ENCODE results near the gene SPATA31E1.
"Not testable (repeated sequence)": the region's sequence is repeated elsewhere in the genome, so short reads cannot be mapped to it uniquely, and the experiment has no call there.

Gene SPATA31E1

DNA sequence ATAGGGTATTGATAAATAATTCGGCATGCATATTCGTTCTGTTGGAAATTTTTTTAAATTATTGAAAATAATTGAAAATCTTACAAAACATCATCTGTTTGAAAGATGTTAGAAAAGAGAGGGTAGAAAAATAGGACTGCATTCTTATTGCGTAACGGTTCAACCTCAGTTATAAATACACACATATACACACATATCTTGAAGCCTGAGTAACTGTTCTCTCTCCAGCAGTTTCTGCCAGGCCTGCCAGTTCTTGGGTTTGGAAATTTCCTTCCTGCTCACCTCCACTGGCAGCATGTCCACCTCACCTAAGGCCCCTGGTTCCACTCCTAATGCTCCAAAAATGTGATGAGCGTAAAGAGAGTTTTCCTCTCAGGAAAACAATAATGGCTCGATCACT is 9.1 kb downstream of the SPATA31E1 start:
- H3K4me3 ChIP-seq (ENCODE audit: insufficient read depth, low read depth, low read length), result no peak overlapping the region
- H3K9me3 ChIP-seq (ENCODE audit: control insufficient read depth, low read length), result no peaks in the 10 kb centered on the region
- H3K27ac ChIP-seq (ENCODE audit: insufficient read depth, low read depth, low read length, poor library complexity, severe bottlenecking), result no peak overlapping the region
- no peaks in the 10 kb centered on the region for H3K4me1 ChIP-seq (ENCODE audit: control insufficient read depth, insufficient read depth, low read length)
- H3K27me3 ChIP-seq (ENCODE audit: control insufficient read depth, insufficient read depth, low read length, poor library complexity, severe bottlenecking), result no peaks in the 10 kb centered on the region
- 86 to 91% methylated on average over 4 of the region's 6 CpGs for WGBS, 2 experiments
- H3K36me3 ChIP-seq (ENCODE audit: control insufficient read depth, insufficient read depth, low read length), result no peaks in the 10 kb centered on the region

DNA sequence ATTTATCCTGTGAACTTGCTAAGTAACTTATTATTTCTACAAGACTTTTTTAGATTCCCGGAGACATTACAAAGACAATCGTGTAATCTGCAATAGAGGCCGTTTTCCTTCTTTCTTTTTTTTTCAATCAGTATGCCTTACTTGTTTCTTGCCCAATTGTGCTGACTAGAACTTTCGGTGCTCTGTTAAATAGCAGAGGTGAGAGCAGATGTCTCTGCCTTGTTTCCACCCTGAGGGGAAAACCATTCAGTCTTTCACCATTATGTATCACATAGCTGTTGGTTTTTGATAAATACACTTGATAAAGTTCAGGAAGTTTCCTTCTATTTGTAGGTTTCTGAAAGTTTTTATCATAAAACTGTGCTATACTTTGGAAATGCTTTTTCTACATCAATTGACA is 10.3 kb downstream of the SPATA31E1 start:
- H3K27ac ChIP-seq (ENCODE audit: insufficient read depth, low read depth, low read length, poor library complexity, severe bottlenecking), result no peak overlapping the region

DNA sequence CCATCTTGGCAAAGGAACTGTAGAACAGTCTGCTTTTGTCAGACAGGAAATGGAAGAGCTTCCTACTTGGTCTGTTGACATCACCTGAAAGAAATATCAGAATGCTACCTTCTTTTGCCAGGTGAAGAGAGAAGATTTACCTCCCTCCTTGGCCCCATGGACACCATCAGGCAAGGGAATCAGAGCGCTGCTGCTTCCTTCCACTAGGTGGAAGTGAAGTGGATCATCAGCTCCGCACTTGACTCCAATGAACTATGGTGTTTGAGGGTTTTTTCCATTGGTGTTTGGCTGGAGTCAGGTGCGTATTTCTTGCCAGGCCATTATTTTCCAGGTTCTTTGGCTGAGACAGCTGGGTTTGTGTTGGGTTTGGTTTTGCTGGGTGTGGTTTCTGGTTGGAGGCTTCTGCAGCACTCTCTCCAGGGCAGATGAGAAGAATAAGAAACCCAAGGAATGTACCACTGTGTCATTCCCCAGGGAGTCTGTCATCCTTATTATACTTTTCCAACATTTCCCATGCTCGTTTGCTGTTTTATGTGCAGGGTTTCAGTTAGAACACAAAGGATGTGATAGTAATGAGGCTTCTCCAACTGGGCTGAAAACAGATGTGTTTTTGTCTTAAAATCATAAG is 12.4 kb downstream of the SPATA31E1 start:
- H3K36me3 ChIP-seq (ENCODE audit: control insufficient read depth, insufficient read depth, low read length), result no peaks in the 10 kb centered on the region
- no peak overlapping the region for H3K27ac ChIP-seq (ENCODE audit: insufficient read depth, low read depth, low read length, poor library complexity, severe bottlenecking)
- H3K9me3 ChIP-seq (ENCODE audit: control insufficient read depth, low read length), result no peaks in the 10 kb centered on the region
- WGBS, 2 experiments, result 92 to 94% methylated on average over 3 to 4 of the region's 4 CpGs
- no peaks in the 10 kb centered on the region for H3K27me3 ChIP-seq (ENCODE audit: control insufficient read depth, insufficient read depth, low read length, poor library complexity, severe bottlenecking)
- no peak overlapping the region for H3K4me3 ChIP-seq (ENCODE audit: insufficient read depth, low read depth, low read length)
- H3K4me1 ChIP-seq (ENCODE audit: control insufficient read depth, insufficient read depth, low read length), result no peaks in the 10 kb centered on the region

More for the DNA sequence above, 10.3 kb downstream of the SPATA31E1 start:
- H3K4me3 ChIP-seq (ENCODE audit: insufficient read depth, low read depth, low read length), result no peak overlapping the region
- no peaks in the 10 kb centered on the region for H3K27me3 ChIP-seq (ENCODE audit: control insufficient read depth, insufficient read depth, low read length, poor library complexity, severe bottlenecking)
- H3K9me3 ChIP-seq (ENCODE audit: control insufficient read depth, low read length), result no peaks in the 10 kb centered on the region
- H3K4me1 ChIP-seq (ENCODE audit: control insufficient read depth, insufficient read depth, low read length), result no peaks in the 10 kb centered on the region
- no peaks in the 10 kb centered on the region for H3K36me3 ChIP-seq (ENCODE audit: control insufficient read depth, insufficient read depth, low read length)
- 89 to 94% methylated on average over 4 of the region's 4 CpGs for WGBS, 2 experiments

DNA sequence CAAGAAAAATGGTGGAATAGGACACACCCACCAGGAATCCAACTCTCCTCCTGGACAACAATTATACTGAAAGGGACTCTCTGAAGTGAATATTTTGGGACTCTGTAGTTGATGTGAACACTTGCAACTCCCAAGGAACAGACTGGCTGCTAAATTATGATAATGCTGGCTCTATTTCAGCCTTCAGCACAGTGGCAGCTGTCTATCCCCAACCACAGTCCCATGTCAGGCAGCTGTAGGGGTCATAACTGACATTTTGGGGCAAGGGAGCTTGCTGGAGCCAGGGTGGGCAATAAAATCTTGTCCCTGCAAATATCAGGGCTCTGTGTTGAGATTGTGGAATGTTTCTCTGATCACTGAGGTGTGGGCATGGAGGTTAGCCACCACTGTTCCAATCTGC is 14.2 kb downstream of the SPATA31E1 start:
- Histone ChIP-seq H3K4me3 (ENCODE audit: insufficient read depth, low read depth, low read length) (no peak overlapping the region), H3K36me3 (ENCODE audit: control insufficient read depth, insufficient read depth, low read length) (no peaks in the 10 kb centered on the region), H3K4me1 (ENCODE audit: control insufficient read depth, insufficient read depth, low read length) (no peaks in the 10 kb centered on the region), H3K27me3 (ENCODE audit: control insufficient read depth, insufficient read depth, low read length, poor library complexity, severe bottlenecking) (no peaks in the 10 kb centered on the region), H3K9me3 (ENCODE audit: control insufficient read depth, low read length) (no peaks in the 10 kb centered on the region), H3K27ac (ENCODE audit: insufficient read depth, low read depth, low read length, poor library complexity, severe bottlenecking) (no peak overlapping the region)

DNA sequence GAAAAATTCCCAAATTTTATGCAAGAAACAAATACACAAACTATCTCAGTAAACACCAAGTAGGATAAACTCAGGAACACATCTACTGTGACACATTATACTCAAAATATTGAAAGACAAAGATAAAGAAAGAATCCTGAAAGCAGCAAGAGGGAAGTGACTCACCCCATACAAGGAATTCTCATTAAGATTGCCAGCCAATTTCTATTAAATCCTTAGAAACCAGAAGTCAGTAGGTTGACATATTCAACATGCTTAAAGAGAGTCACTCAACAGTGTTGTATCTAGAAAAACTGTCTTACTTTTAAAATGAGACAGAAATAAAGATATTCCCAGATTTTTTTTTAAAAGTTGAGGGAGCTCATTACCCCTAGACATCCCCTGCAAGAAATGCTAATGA is 15.5 kb downstream of the SPATA31E1 start:
- H3K9me3 ChIP-seq (ENCODE audit: control insufficient read depth, low read length), result no peaks in the 10 kb centered on the region
- H3K4me3 ChIP-seq (ENCODE audit: insufficient read depth, low read depth, low read length), result no peak overlapping the region
- no peaks in the 10 kb centered on the region for H3K4me1 ChIP-seq (ENCODE audit: control insufficient read depth, insufficient read depth, low read length)
- no peak overlapping the region for H3K27ac ChIP-seq (ENCODE audit: insufficient read depth, low read depth, low read length, poor library complexity, severe bottlenecking)
- no peaks in the 10 kb centered on the region for H3K27me3 ChIP-seq (ENCODE audit: control insufficient read depth, insufficient read depth, low read length, poor library complexity, severe bottlenecking)
- H3K36me3 ChIP-seq (ENCODE audit: control insufficient read depth, insufficient read depth, low read length), result no peaks in the 10 kb centered on the region

DNA sequence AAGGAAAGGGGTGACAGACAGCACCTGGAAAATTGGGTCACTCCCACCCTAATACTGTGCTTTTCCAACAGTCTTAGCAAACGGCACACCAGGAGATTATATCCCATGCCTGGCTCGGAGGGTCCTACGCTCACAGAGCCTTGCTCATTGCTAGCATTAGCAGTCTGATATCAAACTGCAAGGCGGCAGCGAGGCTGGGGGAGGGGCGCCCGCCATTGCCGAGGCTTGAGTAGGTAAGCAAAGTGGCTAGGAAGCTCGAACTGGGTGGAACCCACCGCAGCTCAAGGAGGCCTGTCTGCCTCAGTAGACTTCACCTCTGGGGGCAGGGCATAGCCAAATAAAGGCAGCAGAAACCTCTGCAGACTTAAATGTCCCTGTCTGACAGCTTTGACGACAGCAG is 19.7 kb downstream of the SPATA31E1 start:
- not testable (repeated sequence) for H3K4me3 ChIP-seq (ENCODE audit: insufficient read depth, low read depth, low read length); H3K9me3 ChIP-seq (ENCODE audit: control insufficient read depth, low read length); H3K36me3 ChIP-seq (ENCODE audit: control insufficient read depth, insufficient read depth, low read length); H3K4me1 ChIP-seq (ENCODE audit: control insufficient read depth, insufficient read depth, low read length); H3K27me3 ChIP-seq (ENCODE audit: control insufficient read depth, insufficient read depth, low read length, poor library complexity, severe bottlenecking); H3K27ac ChIP-seq (ENCODE audit: insufficient read depth, low read depth, low read length, poor library complexity, severe bottlenecking)
- 96% methylated on average over 11 of the region's 11 CpGs for WGBS, 2 experiments

DNA sequence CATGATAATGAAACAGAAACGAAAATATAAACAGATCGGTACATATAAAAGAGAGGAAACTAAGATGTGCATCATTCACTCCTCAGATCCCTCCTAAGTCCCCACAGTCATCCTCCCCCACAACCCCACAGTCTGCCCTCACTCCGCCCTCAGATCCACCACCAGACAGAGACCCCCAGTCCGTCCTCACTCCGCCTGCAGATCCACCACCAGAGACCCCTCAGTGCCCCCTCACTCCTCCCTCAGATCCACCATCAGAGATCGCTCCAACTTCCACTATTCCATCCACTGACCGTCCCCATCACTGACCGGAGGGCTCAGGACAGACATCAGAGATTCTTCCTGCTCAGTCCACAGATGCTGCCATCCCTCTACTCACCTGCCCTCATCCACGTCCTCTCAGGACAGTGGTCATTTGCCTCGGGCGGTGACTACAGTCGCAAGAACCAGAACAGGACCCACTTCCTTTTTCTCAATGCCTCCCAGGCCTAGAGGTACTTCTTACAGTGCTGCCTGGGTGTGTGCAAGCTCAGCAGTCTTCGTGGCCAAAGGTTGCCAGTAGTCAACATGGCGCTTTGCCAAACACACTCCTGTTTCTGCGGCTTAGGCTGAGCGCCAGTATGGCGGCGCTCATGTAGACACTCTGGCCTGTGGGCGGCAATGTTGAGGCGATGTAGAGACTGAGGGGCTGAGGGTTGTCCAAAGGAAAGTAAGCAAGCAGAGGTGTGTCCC is 26.8 kb downstream of the SPATA31E1 start:
- no peak overlapping the region for H3K27ac ChIP-seq (ENCODE audit: insufficient read depth, low read depth, low read length, poor library complexity, severe bottlenecking)
- no peaks in the 10 kb centered on the region for H3K9me3 ChIP-seq (ENCODE audit: control insufficient read depth, low read length)
- no peaks in the 10 kb centered on the region for H3K36me3 ChIP-seq (ENCODE audit: control insufficient read depth, insufficient read depth, low read length)
- no peaks in the 10 kb centered on the region for H3K27me3 ChIP-seq (ENCODE audit: control insufficient read depth, insufficient read depth, low read length, poor library complexity, severe bottlenecking)
- H3K4me3 ChIP-seq (ENCODE audit: insufficient read depth, low read depth, low read length), result no peak overlapping the region
- no peaks in the 10 kb centered on the region for H3K4me1 ChIP-seq (ENCODE audit: control insufficient read depth, insufficient read depth, low read length)
- 94 to 96% methylated on average over 20 of the region's 20 CpGs for WGBS, 2 experiments

DNA sequence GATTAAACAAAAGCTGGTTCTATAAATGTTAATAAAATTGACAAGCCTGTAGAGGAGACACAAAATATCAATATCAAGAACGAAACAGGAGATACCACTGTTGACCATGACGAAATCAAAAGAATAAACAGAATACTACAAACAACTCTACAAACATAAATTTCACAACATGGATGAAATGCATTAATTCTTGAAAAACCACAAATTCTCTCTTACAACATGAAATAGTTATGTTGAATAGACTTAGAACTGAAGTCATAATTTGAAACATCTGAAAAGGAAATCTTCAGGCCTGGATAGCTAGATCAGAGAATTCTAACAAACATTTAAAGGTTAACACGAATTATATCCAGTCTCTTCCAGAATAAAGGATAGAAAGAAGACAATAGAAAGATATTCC is 28.1 kb downstream of the SPATA31E1 start:
- H3K4me3 ChIP-seq (ENCODE audit: insufficient read depth, low read depth, low read length), result no peak overlapping the region
- H3K27ac ChIP-seq (ENCODE audit: insufficient read depth, low read depth, low read length, poor library complexity, severe bottlenecking), result no peak overlapping the region
- 70 to 100% methylated on average over 2 of the region's 3 CpGs for WGBS, 2 experiments
- H3K36me3 ChIP-seq (ENCODE audit: control insufficient read depth, insufficient read depth, low read length), result no peaks in the 10 kb centered on the region
- no peaks in the 10 kb centered on the region for H3K4me1 ChIP-seq (ENCODE audit: control insufficient read depth, insufficient read depth, low read length)
- H3K27me3 ChIP-seq (ENCODE audit: control insufficient read depth, insufficient read depth, low read length, poor library complexity, severe bottlenecking), result no peaks in the 10 kb centered on the region
- no peaks in the 10 kb centered on the region for H3K9me3 ChIP-seq (ENCODE audit: control insufficient read depth, low read length)

DNA sequence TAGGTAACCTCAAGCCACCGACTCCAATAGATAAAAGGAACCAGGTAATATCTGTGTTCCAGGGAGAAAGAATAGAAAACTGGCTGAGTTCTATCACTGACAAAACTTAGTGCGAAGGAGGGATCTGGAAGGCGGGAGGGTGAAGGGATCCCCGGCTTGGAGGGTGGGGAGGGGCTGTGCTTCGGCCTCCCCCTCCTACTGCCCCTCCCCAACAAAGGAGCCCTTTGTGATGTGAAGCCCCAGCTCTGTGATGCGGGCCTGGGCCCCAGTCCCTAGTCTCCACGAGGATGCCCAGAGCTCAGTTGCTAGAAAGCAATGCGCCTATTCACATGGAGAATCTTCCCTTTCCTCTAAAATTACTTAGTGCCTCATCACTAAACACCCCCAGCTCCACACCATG is 35.0 kb downstream of the SPATA31E1 start, which contains the start of gene SPATA31C1:
TSS of gene SPATA31C1 (plus strand) at position 301 of the 400 bp plus-strand sequence.
- not testable (repeated sequence) for H3K27me3 ChIP-seq (ENCODE audit: control insufficient read depth, insufficient read depth, low read length, poor library complexity, severe bottlenecking); H3K4me3 ChIP-seq (ENCODE audit: insufficient read depth, low read depth, low read length); H3K27ac ChIP-seq (ENCODE audit: insufficient read depth, low read depth, low read length, poor library complexity, severe bottlenecking); H3K9me3 ChIP-seq (ENCODE audit: control insufficient read depth, low read length); H3K4me1 ChIP-seq (ENCODE audit: control insufficient read depth, insufficient read depth, low read length); H3K36me3 ChIP-seq (ENCODE audit: control insufficient read depth, insufficient read depth, low read length)
- no CpG with 5 or more reads among the region's 8 CpGs for WGBS, 2 experiments

DNA sequence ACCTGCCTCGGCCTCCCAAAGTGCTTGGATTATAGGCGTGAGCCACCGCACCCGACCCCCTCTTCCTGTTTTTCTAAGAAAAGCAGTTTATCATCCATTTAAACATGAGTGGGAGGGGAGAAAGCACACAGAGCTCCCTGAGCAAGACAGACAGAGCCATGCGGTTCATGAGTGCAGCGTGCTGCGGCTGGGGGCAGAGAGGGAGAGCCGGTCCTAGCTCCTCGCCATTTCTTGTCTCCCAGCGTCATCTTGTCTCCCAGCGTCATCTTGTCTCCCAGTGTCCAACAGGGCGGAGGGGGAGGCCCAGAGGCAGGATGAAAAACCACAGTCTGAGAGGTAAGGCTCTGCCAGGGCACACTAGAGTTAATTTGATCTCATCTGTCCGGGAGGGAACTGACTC is 36.3 kb downstream of the SPATA31E1 start:
- H3K9me3 ChIP-seq (ENCODE audit: control insufficient read depth, low read length); H3K4me3 ChIP-seq (ENCODE audit: insufficient read depth, low read depth, low read length); H3K27me3 ChIP-seq (ENCODE audit: control insufficient read depth, insufficient read depth, low read length, poor library complexity, severe bottlenecking); H3K36me3 ChIP-seq (ENCODE audit: control insufficient read depth, insufficient read depth, low read length); H3K27ac ChIP-seq (ENCODE audit: insufficient read depth, low read depth, low read length, poor library complexity, severe bottlenecking); H3K4me1 ChIP-seq (ENCODE audit: control insufficient read depth, insufficient read depth, low read length): not testable (repeated sequence)
- 93 to 94% methylated on average over 12 of the region's 13 CpGs for WGBS, 2 experiments

Data from ectodermal cell (in vitro differentiated cells).